ENCODE data around the gene GRIP2.

GRIP2 gene

DNA sequence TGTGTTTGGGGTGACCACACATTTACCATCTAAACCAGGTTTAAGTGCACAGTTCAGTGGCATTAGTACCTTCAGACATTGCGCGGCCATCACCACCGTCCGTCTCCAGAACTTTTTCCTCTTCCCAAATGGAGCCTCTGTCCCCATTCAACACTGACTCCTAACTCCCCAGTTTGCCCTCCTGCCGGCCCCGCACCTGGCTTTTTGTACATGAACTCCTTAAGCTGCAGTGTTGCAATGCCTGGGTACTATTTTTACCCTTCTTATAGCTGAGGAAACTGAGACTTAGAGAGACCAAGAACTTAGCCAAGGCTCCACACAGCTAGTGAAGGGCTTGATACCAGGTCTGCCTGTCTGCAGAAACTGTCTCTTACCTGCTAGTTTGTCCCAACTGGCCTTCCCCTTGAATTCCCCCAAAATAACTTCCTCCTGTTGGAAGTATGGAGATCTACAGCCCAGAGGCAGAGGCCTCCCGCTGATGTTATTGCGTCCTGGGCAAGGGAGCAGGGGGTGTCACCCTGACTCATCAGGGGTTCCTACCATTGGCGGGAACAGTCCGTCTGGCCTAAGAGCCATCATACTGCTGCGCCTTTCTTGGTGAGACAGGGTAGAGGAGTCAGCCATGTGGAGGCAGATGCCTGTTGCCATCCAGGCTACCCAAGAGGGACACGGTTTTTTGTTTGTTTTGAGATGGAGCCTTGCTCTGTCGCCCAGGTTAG is 65.6 kb downstream of the GRIP2 start:
- Histone ChIP-seq H4K91ac (ENCODE audit: low read length) (no peak overlapping the region), H3K4ac (ENCODE audit: low read depth in 1 of 2, low read length in 2 of 2) (no peak overlapping the region), H2BK15ac (ENCODE audit: low read depth, poor library complexity, severe bottlenecking) (no peak overlapping the region), H3K79me1 (replicated peaks; ENCODE audit: low read length, poor library complexity, severe bottlenecking) (peaks cover 23% of the 10 kb centered on the region), H3K36me3 (ENCODE audit: control insufficient read depth in 1 of 2, insufficient read depth in 2 of 2, low read depth in 1 of 2, low read length in 2 of 2) (peaks cover 73 to 76% of the 10 kb centered on the region in 2 experiments), H2BK5ac (ENCODE audit: low read depth, low read length, poor library complexity, severe bottlenecking) (no peak overlapping the region), H2AFZ (ENCODE audit: low read depth, low read length) (no peak overlapping the region), H2AK5ac (ENCODE audit: low read length, severe bottlenecking) (peak overlapping the region; percentile 94), H2BK120ac (ENCODE audit: low read depth, low read length) (no peak overlapping the region), H4K8ac (ENCODE audit: low read length) (no peak overlapping the region), H2BK12ac (ENCODE audit: low read length in 2 of 2) (no peak overlapping the region), H3K4me1 (ENCODE audit: control insufficient read depth, insufficient read depth, low read depth, low read length) (peaks cover 50% of the 10 kb centered on the region), H3K4me2 (ENCODE audit: low read length, poor library complexity, severe bottlenecking) (no peak overlapping the region), H3K9me3 (ENCODE audit: control insufficient read depth, low read length) (no peaks in the 10 kb centered on the region), H3K27me3 (ENCODE audit: control insufficient read depth in 1 of 2, insufficient read depth in 1 of 2, low read length in 2 of 2) (no peaks in the 10 kb centered on the region), H3K14ac (ENCODE audit: low read length in 2 of 2) (no peak overlapping the region), H3K9ac (ENCODE audit: low read length) (no peak overlapping the region), H3K18ac (ENCODE audit: low read depth in 1 of 2, low read length in 2 of 2) (no peak overlapping the region), H3K23ac (ENCODE audit: low read length in 2 of 2) (no peak overlapping the region), H3K27ac (ENCODE audit: low read length, poor library complexity, severe bottlenecking) (peak overlapping the region; percentile 92), H3K4me3 (ENCODE audit: insufficient read depth in 1 of 2, low read depth in 1 of 2, low read length in 2 of 2) (no peak overlapping the region)
- DNase-seq: no peak
- WGBS: 94% methylated on average over 13 of the region's 13 CpGs

DNA sequence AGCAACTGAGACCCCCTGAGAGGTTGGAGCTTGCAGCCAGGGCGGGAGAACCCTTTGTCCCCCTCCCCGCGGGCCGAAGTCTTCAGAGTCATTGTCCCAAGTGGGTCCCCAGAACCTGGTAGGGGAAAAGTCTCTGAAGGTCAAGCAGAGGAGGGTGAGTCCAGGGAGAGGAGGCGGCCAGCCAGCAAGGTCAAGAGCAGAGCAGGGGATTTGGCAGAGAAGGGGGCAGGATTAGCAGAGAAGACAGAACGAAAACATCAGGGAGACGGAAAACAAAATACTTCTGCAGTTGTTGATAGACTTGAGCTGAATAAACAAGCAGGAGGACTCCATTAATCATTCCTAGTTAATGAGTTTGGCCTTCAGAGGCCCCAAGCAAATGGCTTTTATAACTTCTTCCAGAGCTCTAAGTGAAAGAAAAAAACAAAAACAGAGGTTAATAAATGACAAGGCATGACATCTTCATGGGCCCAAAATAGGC is 66.7 kb downstream of the GRIP2 start:
- peak overlapping the region; percentile 92 for H3K27ac ChIP-seq (ENCODE audit: low read length, poor library complexity, severe bottlenecking)
- H3K9ac ChIP-seq (ENCODE audit: low read length): peak overlapping the region; percentile 36
- H3K18ac ChIP-seq (ENCODE audit: low read depth in 1 of 2, low read length in 2 of 2): peak overlapping the region; percentile 29 to 80
- peak overlapping the region in 1 of 2 experiments; percentile 2 for H3K14ac ChIP-seq (ENCODE audit: low read length in 2 of 2)
- H4K8ac ChIP-seq (ENCODE audit: low read length): no peak overlapping the region
- peak; percentile 63 for DNase-seq
- no peaks in the 10 kb centered on the region for H3K27me3 ChIP-seq (ENCODE audit: control insufficient read depth in 1 of 2, insufficient read depth in 1 of 2, low read length in 2 of 2)
- H3K4me2 ChIP-seq (ENCODE audit: low read length, poor library complexity, severe bottlenecking): no peak overlapping the region
- H2BK12ac ChIP-seq (ENCODE audit: low read length in 2 of 2): no peak overlapping the region
- no peak overlapping the region for H2AFZ ChIP-seq (ENCODE audit: low read depth, low read length)
- peaks cover 51% of the 10 kb centered on the region for H3K4me1 ChIP-seq (ENCODE audit: control insufficient read depth, insufficient read depth, low read depth, low read length)
- H2AK5ac ChIP-seq (ENCODE audit: low read length, severe bottlenecking): peak overlapping the region; percentile 34
- H2BK5ac ChIP-seq (ENCODE audit: low read depth, low read length, poor library complexity, severe bottlenecking): peak overlapping the region; percentile 63
- peaks cover 74 to 75% of the 10 kb centered on the region in 2 experiments for H3K36me3 ChIP-seq (ENCODE audit: control insufficient read depth in 1 of 2, insufficient read depth in 2 of 2, low read depth in 1 of 2, low read length in 2 of 2)
- H2BK15ac ChIP-seq (ENCODE audit: low read depth, poor library complexity, severe bottlenecking): peak overlapping the region; percentile 41
- 90% methylated on average over 5 of the region's 7 CpGs for WGBS
- H4K91ac ChIP-seq (ENCODE audit: low read length): peak overlapping the region; percentile 57
- peaks cover 24% of the 10 kb centered on the region for H3K79me1 ChIP-seq (replicated peaks; ENCODE audit: low read length, poor library complexity, severe bottlenecking)
- no peak overlapping the region for H3K23ac ChIP-seq (ENCODE audit: low read length in 2 of 2)
- H3K4me3 ChIP-seq (ENCODE audit: insufficient read depth in 1 of 2, low read depth in 1 of 2, low read length in 2 of 2): no peak overlapping the region
- no peak overlapping the region for H2BK120ac ChIP-seq (ENCODE audit: low read depth, low read length)
- H3K9me3 ChIP-seq (ENCODE audit: control insufficient read depth, low read length): no peaks in the 10 kb centered on the region
- no peak overlapping the region for H3K4ac ChIP-seq (ENCODE audit: low read depth in 1 of 2, low read length in 2 of 2)

DNA sequence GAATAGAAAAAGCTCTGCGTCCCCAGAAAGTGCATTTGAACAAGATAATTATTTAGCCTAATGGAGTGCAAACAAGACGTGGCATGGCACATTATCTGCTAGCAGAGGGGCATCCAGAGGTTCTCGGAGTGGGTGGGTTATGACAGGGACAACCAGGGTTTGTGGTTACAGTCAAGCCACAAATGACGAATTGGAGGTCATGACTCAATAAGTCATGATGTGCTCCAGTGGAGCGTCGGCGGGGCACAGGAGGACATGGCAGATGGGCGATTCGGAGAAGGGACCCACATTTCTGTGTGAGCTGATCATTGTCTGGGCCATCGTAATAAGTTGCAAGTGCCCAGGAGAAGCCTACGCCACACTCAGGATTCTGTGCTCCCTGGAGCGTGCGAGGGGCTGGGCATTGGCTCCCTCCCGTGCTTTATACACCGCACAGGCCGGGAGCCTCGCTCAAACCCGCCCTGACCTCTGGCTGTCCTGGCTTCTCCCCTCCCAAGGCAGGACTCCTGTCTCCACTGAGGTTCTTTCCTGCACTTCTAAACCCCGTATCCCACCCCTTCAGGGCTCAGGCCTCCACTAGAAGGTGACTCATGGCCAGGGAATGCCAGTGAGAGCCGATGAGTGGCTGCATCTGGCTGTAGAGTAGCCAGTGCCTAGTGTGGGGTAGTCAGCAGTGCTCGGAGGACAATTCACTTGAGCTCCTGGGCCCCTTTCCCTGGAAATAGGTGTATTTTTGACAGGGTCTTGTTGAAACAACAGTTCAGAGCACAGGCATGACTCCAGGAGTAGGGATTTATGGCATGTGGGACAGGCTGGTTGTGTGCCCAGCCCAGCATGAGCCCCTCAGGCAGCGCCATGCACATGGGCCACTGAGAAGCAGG is 67.4 kb downstream of the GRIP2 start:
- H3K4me2 ChIP-seq (ENCODE audit: low read length, poor library complexity, severe bottlenecking): no peak overlapping the region
- no peaks in the 10 kb centered on the region for H3K27me3 ChIP-seq (ENCODE audit: control insufficient read depth in 1 of 2, insufficient read depth in 1 of 2, low read length in 2 of 2)
- H4K91ac ChIP-seq (ENCODE audit: low read length): peak overlapping the region; percentile 70
- H3K14ac ChIP-seq (ENCODE audit: low read length in 2 of 2): peak overlapping the region in 1 of 2 experiments; percentile 2
- H3K23ac ChIP-seq (ENCODE audit: low read length in 2 of 2): no peak overlapping the region
- no peak overlapping the region for H2AFZ ChIP-seq (ENCODE audit: low read depth, low read length)
- H3K18ac ChIP-seq (ENCODE audit: low read depth in 1 of 2, low read length in 2 of 2): peak overlapping the region; percentile 58 to 80
- peak; percentile 95 for DNase-seq
- peak overlapping the region; percentile 44 for H2BK15ac ChIP-seq (ENCODE audit: low read depth, poor library complexity, severe bottlenecking)
- no peak overlapping the region for H2BK120ac ChIP-seq (ENCODE audit: low read depth, low read length)
- H3K4me3 ChIP-seq (ENCODE audit: insufficient read depth in 1 of 2, low read depth in 1 of 2, low read length in 2 of 2): no peak overlapping the region
- peaks cover 51% of the 10 kb centered on the region for H3K4me1 ChIP-seq (ENCODE audit: control insufficient read depth, insufficient read depth, low read depth, low read length)
- peak overlapping the region; percentile 78 for H4K8ac ChIP-seq (ENCODE audit: low read length)
- H2BK5ac ChIP-seq (ENCODE audit: low read depth, low read length, poor library complexity, severe bottlenecking): peak overlapping the region; percentile 75
- peaks cover 72 to 76% of the 10 kb centered on the region in 2 experiments for H3K36me3 ChIP-seq (ENCODE audit: control insufficient read depth in 1 of 2, insufficient read depth in 2 of 2, low read depth in 1 of 2, low read length in 2 of 2)
- peak overlapping the region; percentile 36 for H3K9ac ChIP-seq (ENCODE audit: low read length)
- no peaks in the 10 kb centered on the region for H3K9me3 ChIP-seq (ENCODE audit: control insufficient read depth, low read length)
- H3K79me1 ChIP-seq (replicated peaks; ENCODE audit: low read length, poor library complexity, severe bottlenecking): peaks cover 23% of the 10 kb centered on the region
- WGBS: 15% methylated on average over 20 of the region's 22 CpGs
- H2BK12ac ChIP-seq (ENCODE audit: low read length in 2 of 2): peak overlapping the region; percentile 34 to 47
- peak overlapping the region; percentile 77 for H2AK5ac ChIP-seq (ENCODE audit: low read length, severe bottlenecking)
- peak overlapping the region; percentile 92 for H3K27ac ChIP-seq (ENCODE audit: low read length, poor library complexity, severe bottlenecking)
- H3K4ac ChIP-seq (ENCODE audit: low read depth in 1 of 2, low read length in 2 of 2): peak overlapping the region; percentile 4 to 24

DNA sequence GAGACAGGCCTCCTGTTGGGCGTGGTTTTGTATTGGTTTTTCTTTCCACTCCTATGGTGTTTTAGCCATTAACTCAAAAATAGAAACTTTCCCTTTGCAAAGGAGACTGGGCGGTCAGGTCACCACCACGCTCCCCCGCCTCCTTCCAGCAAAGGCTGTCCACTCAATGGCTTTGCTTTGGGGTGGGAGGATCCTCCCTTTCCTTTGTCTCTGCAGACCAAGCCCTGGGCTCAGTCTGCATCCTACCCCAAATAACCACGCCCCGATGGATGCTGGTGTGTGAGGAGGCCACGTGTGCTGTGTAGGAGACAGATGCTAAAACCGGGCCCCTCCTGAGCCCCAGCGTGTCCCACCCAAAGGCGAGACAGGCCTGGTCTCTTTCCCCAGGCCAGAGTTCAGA is 68.5 kb downstream of the GRIP2 start:
- Histone ChIP-seq H3K4me3 (ENCODE audit: insufficient read depth in 1 of 2, low read depth in 1 of 2, low read length in 2 of 2) (no peak overlapping the region), H2BK15ac (ENCODE audit: low read depth, poor library complexity, severe bottlenecking) (peak overlapping the region; percentile 7), H3K4me1 (ENCODE audit: control insufficient read depth, insufficient read depth, low read depth, low read length) (peaks cover 45% of the 10 kb centered on the region), H2AK5ac (ENCODE audit: low read length, severe bottlenecking) (peak overlapping the region; percentile 77), H3K4ac (ENCODE audit: low read depth in 1 of 2, low read length in 2 of 2) (no peak overlapping the region), H4K91ac (ENCODE audit: low read length) (peak overlapping the region; percentile 52), H3K27me3 (ENCODE audit: control insufficient read depth in 1 of 2, insufficient read depth in 1 of 2, low read length in 2 of 2) (no peaks in the 10 kb centered on the region), H3K23ac (ENCODE audit: low read length in 2 of 2) (peak overlapping the region in 1 of 2 experiments; percentile 46), H3K9me3 (ENCODE audit: control insufficient read depth, low read length) (no peaks in the 10 kb centered on the region), H2BK12ac (ENCODE audit: low read length in 2 of 2) (peak overlapping the region in 1 of 2 experiments; percentile 51), H3K18ac (ENCODE audit: low read depth in 1 of 2, low read length in 2 of 2) (peak overlapping the region in 1 of 2 experiments; percentile 45), H2AFZ (ENCODE audit: low read depth, low read length) (no peak overlapping the region), H3K27ac (ENCODE audit: low read length, poor library complexity, severe bottlenecking) (peak overlapping the region; percentile 92), H3K14ac (ENCODE audit: low read length in 2 of 2) (peak overlapping the region in 1 of 2 experiments; percentile 45), H3K9ac (ENCODE audit: low read length) (no peak overlapping the region), H3K4me2 (ENCODE audit: low read length, poor library complexity, severe bottlenecking) (no peak overlapping the region), H3K79me1 (replicated peaks; ENCODE audit: low read length, poor library complexity, severe bottlenecking) (peaks cover 17% of the 10 kb centered on the region), H2BK120ac (ENCODE audit: low read depth, low read length) (no peak overlapping the region), H3K36me3 (ENCODE audit: control insufficient read depth in 1 of 2, insufficient read depth in 2 of 2, low read depth in 1 of 2, low read length in 2 of 2) (peaks cover 72 to 76% of the 10 kb centered on the region in 2 experiments), H4K8ac (ENCODE audit: low read length) (peak overlapping the region; percentile 35), H2BK5ac (ENCODE audit: low read depth, low read length, poor library complexity, severe bottlenecking) (no peak overlapping the region)
- no peak for DNase-seq
- WGBS: 92% methylated on average over 10 of the region's 10 CpGs

Measured in mesenchymal stem cell (in vitro differentiated cells and primary cell).